GM19025 (cell line): ENCODE data around the gene LAMA4.

ENCODE experiments used
- ATAC-seq: cut with Tn5 transposase; IDR thresholded peaks from one replicate; pipeline ENCODE4 v1.9.1; 2021; ENCODE audit warnings: mild to moderate bottlenecking, low read depth, moderate library complexity; ENCODE audit not compliant: unreplicated experiment

LAMA4 gene

GRCh38 chr6:112160745-112161144 is 93.6 kb downstream of the LAMA4 start:
- ATAC-seq: no peak

- ATAC-seq: no peak
These were observed 97.7 kb downstream of the LAMA4 start for GRCh38 chr6:112156668-112157067.

DNA sequence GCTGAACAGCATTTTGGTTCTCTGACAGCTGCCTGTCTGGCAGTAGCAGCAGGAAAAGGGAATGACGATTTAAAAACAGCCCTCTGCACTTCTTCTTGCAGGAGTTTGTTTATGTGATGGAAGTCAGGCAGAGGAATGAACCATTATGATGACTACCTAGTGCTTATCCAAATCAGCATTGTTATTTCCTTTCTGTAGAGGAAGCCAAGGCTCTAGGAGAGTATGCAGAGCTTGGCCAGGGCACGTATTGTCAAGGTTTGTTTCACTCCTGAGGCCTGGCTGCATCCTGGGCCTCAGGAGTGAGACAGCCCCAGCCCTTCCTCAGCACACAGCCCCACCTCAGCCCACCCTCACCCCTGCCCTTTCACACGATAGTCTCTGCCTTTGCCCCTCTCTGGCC is 98.5 kb downstream of the LAMA4 start:
- ATAC-seq: no peak

GRCh38 chr6:112154711-112155110 is 99.7 kb downstream of the LAMA4 start:
- no peak for ATAC-seq

- no peak for ATAC-seq
These were observed 100.3 kb downstream of the LAMA4 start for GRCh38 chr6:112153926-112154607.

DNA sequence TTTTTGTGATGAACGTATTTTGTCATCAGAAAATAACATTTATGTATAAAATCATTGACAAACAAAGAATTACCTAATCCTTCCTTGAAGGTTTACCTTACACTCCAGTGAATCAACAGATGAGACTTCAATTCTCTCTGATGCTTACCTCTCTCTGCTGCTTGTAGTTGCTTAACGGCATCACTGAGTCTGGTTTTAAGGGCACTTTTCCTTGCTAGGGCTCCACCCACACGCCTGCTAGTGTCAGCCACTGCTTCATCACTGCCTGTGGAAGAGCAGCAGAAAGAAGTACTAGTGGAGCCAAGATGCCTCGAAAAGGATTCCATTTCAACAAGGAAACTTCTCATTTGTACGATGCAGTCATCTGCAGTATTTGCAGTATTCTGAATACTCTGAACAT is 104.0 kb downstream of the LAMA4 start:
- ATAC-seq: no peak

- ATAC-seq: no peak
These were observed 104.6 kb downstream of the LAMA4 start for GRCh38 chr6:112149719-112150263.

GRCh38 chr6:112149236-112149635 is 105.1 kb downstream of the LAMA4 start:
- ATAC-seq: no peak

DNA sequence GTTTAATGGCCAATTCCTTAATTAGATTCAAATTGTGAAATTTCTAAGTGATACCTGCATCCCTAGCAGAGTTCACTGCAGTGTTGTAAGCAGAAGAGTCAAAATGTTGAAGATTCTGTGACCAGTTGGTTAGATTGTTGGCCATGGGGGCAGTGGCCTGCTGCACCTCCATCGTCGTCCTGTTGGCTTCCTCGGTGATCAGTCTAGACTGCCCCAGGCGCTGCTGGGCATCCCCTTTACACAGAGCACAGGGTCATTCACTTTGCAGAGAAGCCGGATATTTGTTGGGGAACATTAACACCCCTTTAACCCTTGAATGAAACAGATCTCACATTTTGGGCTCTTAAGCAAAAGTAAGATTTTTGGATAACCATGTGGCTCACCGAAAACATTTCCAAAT is 106.3 kb downstream of the LAMA4 start:
- no peak for ATAC-seq

GRCh38 chr6:112145080-112145573 is 109.2 kb downstream of the LAMA4 start:
- ATAC-seq: no peak

GRCh38 chr6:112144145-112144926 is 110.0 kb downstream of the LAMA4 start:
- ATAC-seq: no peak

GRCh38 chr6:112141707-112142106 is 112.7 kb downstream of the LAMA4 start:
- no peak for ATAC-seq

DNA sequence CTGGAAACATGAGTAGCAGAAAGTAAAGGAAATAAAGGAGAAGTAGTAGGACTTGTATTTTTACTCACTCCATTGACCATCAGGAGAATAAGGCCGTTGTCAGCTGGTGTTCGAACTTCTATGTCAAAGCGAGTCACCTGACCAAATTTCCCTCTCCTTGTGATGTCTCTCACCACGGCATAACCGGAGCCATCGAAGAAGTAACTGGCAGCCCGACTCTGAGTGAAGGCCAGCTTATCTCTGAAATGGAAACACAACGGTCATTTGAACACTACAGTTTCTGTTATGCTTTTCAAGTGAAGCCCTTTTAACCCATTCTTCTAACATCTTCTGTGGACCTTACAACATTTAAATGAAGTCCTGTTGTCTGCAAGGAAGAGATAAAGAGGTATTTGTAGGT is 115.3 kb downstream of the LAMA4 start:
- no peak for ATAC-seq

GRCh38 chr6:112130878-112131277 is 123.5 kb downstream of the LAMA4 start:
- no peak for ATAC-seq

DNA sequence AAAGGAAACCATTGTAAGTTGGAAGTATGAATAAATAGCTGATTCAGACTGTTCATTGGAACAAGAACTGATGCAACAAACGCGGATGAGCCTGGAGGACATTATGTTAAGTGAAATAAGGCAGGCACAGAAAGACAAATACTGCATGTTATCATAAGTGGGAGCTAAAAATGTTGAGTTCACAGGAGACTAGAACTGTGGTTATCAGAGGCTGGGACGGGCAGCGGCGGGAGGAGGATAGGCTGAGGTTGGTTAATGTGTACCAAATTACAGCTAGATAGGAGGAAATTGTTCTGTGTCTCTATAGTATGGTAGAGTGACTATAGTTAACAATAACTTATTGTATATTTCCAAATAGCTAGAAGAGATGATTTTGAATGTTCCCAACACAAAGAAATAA is 126.2 kb downstream of the LAMA4 start:
- ATAC-seq: no peak

- no peak for ATAC-seq
These were observed 130.4 kb downstream of the LAMA4 start for GRCh38 chr6:112123982-112124381.

DNA sequence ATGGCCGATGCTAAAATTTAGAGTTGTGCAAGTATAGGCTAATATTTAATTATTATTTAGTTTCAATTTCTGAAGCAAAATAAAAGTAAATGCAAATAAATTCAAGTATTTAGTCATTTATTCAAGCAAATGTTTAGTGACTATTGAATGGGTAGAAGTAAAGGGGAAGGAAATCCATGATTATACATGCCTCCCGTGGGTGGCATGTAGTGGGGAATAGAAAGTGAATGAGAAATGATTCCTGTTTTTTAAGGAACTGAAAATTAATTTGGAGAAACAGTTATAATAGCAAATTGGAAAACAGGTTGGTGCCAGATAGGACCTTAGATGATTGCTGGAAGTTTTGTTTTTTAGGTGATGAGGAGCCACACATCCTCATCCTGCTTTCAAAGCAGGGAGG is 131.6 kb downstream of the LAMA4 start:
- no peak for ATAC-seq

DNA sequence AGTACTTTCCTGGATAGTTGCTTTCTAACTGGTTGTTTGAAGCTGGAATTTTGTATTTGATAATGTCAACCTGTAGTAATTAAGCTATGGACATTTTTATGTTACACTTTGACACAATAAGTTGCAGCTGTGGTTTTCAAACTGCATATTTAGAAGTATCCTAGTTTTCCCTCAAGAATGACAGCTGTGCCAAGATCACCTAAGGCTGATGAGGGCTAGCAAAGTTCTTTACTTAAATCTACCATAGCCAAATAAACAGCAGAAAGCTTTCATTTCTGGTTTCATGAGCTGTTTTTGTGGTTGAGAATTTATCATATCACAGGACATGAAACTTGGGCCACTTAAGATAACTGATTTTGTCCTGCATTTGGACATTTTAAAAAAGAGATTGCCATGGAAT is 136.3 kb downstream of the LAMA4 start:
- ATAC-seq: no peak

- no peak for ATAC-seq
These were observed 136.8 kb downstream of the LAMA4 start for GRCh38 chr6:112117554-112117953.

DNA sequence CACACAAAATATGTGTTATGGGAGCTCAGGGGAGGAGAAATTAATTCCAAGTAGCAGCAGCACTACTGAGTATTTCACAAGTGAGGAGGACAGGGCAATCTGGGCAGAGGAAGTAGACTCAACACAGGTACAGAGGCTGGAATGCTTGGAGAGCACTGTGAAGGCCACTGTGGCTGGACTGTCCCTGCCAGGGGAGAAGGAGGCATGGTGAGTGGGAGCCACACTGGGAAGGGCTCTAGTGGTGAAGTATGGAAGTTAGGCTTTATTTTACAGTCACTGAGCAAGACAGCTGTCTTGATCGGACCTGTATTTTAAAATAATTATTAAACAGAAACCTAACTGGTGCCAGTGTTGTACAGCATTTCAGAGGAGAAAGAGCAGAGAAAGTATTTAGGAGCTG is 138.1 kb downstream of the LAMA4 start:
- ATAC-seq: no peak

DNA sequence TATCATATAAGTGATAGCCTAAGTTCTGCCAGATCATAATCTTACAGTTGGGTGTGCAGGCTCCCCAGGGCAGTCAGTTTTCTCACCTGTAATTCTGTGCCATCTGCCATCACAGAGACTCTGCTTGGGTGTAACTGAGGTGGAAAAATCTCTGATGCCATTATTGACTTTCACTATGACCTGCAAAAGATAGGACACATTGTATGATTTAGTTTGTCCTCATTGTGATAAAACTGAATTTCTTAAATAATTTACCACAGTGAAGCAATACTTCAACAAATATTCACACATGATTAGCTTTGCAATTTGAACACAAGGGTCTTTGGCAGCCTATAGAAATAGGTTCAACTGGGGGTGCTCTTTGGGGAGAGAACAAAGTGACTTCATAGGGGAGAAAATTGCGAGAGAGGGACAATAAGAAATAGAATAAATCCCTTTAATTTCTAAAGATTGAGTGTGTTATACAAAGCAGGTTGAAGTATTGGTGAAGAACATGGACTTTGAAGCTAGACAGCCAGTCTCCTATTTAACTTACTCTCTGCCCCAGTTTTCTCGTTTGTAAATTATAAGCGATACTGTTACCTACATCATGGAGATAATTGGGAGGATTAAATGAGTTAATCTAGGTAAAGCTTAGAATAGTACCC is 139.7 kb downstream of the LAMA4 start:
- no peak for ATAC-seq
